Measurements from ENCODE around the gene NCOA7.
"Not testable (repeated sequence)": the region's sequence is repeated elsewhere in the genome, so short reads cannot be mapped to it uniquely, and the experiment has no call there.

The NCOA7 gene

GRCh38 chr6:125759959-125760457 is 30.8 kb upstream of the NCOA7 start:
- Histone ChIP-seq H3K9ac (ENCODE audit: low read length) (no peak overlapping the region), H3K36me3 (ENCODE audit: control insufficient read depth, insufficient read depth, low read length, severe bottlenecking) (no peaks in the 10 kb centered on the region), H3K27me3 (replicated peaks; ENCODE audit: control insufficient read depth, insufficient read depth, low read length) (peaks cover 3% of the 10 kb centered on the region), H3K4me3 (ENCODE audit: low read length) (no peak overlapping the region), H3K4me1 (ENCODE audit: control insufficient read depth, insufficient read depth, low read length) (no peaks in the 10 kb centered on the region), H3K9me3 (ENCODE audit: control insufficient read depth, low read length) (no peaks in the 10 kb centered on the region)
- DNase-seq (ENCODE audit: low read depth), result no peak

- H3K4me3 ChIP-seq (ENCODE audit: low read length), result no peak overlapping the region
- no peaks in the 10 kb centered on the region for H3K36me3 ChIP-seq (ENCODE audit: control insufficient read depth, insufficient read depth, low read length, severe bottlenecking)
- no peak overlapping the region for H3K9ac ChIP-seq (ENCODE audit: low read length)
- H3K27me3 ChIP-seq (replicated peaks; ENCODE audit: control insufficient read depth, insufficient read depth, low read length), result no peaks in the 10 kb centered on the region
- no peaks in the 10 kb centered on the region for H3K4me1 ChIP-seq (ENCODE audit: control insufficient read depth, insufficient read depth, low read length)
- no peaks in the 10 kb centered on the region for H3K9me3 ChIP-seq (ENCODE audit: control insufficient read depth, low read length)
- DNase-seq (ENCODE audit: low read depth), result no peak
Observed at GRCh38 chr6:125764121-125764671, 26.6 kb upstream of the NCOA7 start.

- no peak for DNase-seq (ENCODE audit: low read depth)
- Histone ChIP-seq H3K9me3 (ENCODE audit: control insufficient read depth, low read length) (no peaks in the 10 kb centered on the region), H3K4me3 (ENCODE audit: low read length) (no peak overlapping the region), H3K27me3 (replicated peaks; ENCODE audit: control insufficient read depth, insufficient read depth, low read length) (no peaks in the 10 kb centered on the region), H3K4me1 (ENCODE audit: control insufficient read depth, insufficient read depth, low read length) (no peaks in the 10 kb centered on the region), H3K9ac (ENCODE audit: low read length) (no peak overlapping the region), H3K36me3 (ENCODE audit: control insufficient read depth, insufficient read depth, low read length, severe bottlenecking) (no peaks in the 10 kb centered on the region)
Observed at GRCh38 chr6:125765944-125766343, 24.8 kb upstream of the NCOA7 start.

GRCh38 chr6:125766641-125767040 is 24.1 kb upstream of the NCOA7 start:
- no peaks in the 10 kb centered on the region for H3K27me3 ChIP-seq (replicated peaks; ENCODE audit: control insufficient read depth, insufficient read depth, low read length)

GRCh38 chr6:125769147-125769783 is 21.5 kb upstream of the NCOA7 start:
- DNase-seq (ENCODE audit: low read depth), result no peak
- H3K4me1 ChIP-seq (ENCODE audit: control insufficient read depth, insufficient read depth, low read length), result no peaks in the 10 kb centered on the region
- no peak overlapping the region for H3K4me3 ChIP-seq (ENCODE audit: low read length)

More at GRCh38 chr6:125766641-125767040, 24.1 kb upstream of the NCOA7 start:
- no peaks in the 10 kb centered on the region for H3K4me1 ChIP-seq (ENCODE audit: control insufficient read depth, insufficient read depth, low read length)
- H3K4me3 ChIP-seq (ENCODE audit: low read length), result no peak overlapping the region
- DNase-seq (ENCODE audit: low read depth), result no peak
- no peaks in the 10 kb centered on the region for H3K36me3 ChIP-seq (ENCODE audit: control insufficient read depth, insufficient read depth, low read length, severe bottlenecking)
- no peak overlapping the region for H3K9ac ChIP-seq (ENCODE audit: low read length)
- no peaks in the 10 kb centered on the region for H3K9me3 ChIP-seq (ENCODE audit: control insufficient read depth, low read length)

GRCh38 chr6:125773387-125774341 is 17.1 kb upstream of the NCOA7 start:
- Histone ChIP-seq H3K4me1 (ENCODE audit: control insufficient read depth, insufficient read depth, low read length) (no peaks in the 10 kb centered on the region), H3K27me3 (replicated peaks; ENCODE audit: control insufficient read depth, insufficient read depth, low read length) (no peaks in the 10 kb centered on the region), H3K4me3 (ENCODE audit: low read length) (no peak overlapping the region), H3K36me3 (ENCODE audit: control insufficient read depth, insufficient read depth, low read length, severe bottlenecking) (no peaks in the 10 kb centered on the region), H3K9ac (ENCODE audit: low read length) (no peak overlapping the region), H3K9me3 (ENCODE audit: control insufficient read depth, low read length) (no peaks in the 10 kb centered on the region)
- DNase-seq (ENCODE audit: low read depth), result no peak

More at GRCh38 chr6:125769147-125769783, 21.5 kb upstream of the NCOA7 start:
- H3K9ac ChIP-seq (ENCODE audit: low read length), result no peak overlapping the region
- H3K36me3 ChIP-seq (ENCODE audit: control insufficient read depth, insufficient read depth, low read length, severe bottlenecking), result no peaks in the 10 kb centered on the region
- H3K9me3 ChIP-seq (ENCODE audit: control insufficient read depth, low read length), result no peaks in the 10 kb centered on the region
- H3K27me3 ChIP-seq (replicated peaks; ENCODE audit: control insufficient read depth, insufficient read depth, low read length), result no peaks in the 10 kb centered on the region

- H3K4me1 ChIP-seq (ENCODE audit: control insufficient read depth, insufficient read depth, low read length); DNase-seq (ENCODE audit: low read depth); H3K9me3 ChIP-seq (ENCODE audit: control insufficient read depth, low read length); H3K9ac ChIP-seq (ENCODE audit: low read length); H3K4me3 ChIP-seq (ENCODE audit: low read length); H3K36me3 ChIP-seq (ENCODE audit: control insufficient read depth, insufficient read depth, low read length, severe bottlenecking); H3K27me3 ChIP-seq (replicated peaks; ENCODE audit: control insufficient read depth, insufficient read depth, low read length): not testable (repeated sequence)
Observed at GRCh38 chr6:125776107-125776826, 14.5 kb upstream of the NCOA7 start.

- peak overlapping the region; percentile 86 for H3K9ac ChIP-seq (ENCODE audit: low read length)
- no peaks in the 10 kb centered on the region for H3K9me3 ChIP-seq (ENCODE audit: control insufficient read depth, low read length)
- DNase-seq (ENCODE audit: low read depth), result peak; percentile 97
- H3K27me3 ChIP-seq (replicated peaks; ENCODE audit: control insufficient read depth, insufficient read depth, low read length), result no peaks in the 10 kb centered on the region
- no peaks in the 10 kb centered on the region for H3K36me3 ChIP-seq (ENCODE audit: control insufficient read depth, insufficient read depth, low read length, severe bottlenecking)
- peak overlapping the region; percentile 86 for H3K4me3 ChIP-seq (ENCODE audit: low read length)
- peaks cover 21% of the 10 kb centered on the region for H3K4me1 ChIP-seq (ENCODE audit: control insufficient read depth, insufficient read depth, low read length)
Observed at GRCh38 chr6:125779924-125780539, 10.7 kb upstream of the NCOA7 start.

- Histone ChIP-seq H3K9me3 (ENCODE audit: control insufficient read depth, low read length) (no peaks in the 10 kb centered on the region), H3K27me3 (replicated peaks; ENCODE audit: control insufficient read depth, insufficient read depth, low read length) (no peaks in the 10 kb centered on the region), H3K9ac (ENCODE audit: low read length) (peak overlapping the region; percentile 86), H3K4me1 (ENCODE audit: control insufficient read depth, insufficient read depth, low read length) (peaks cover 21% of the 10 kb centered on the region), H3K36me3 (ENCODE audit: control insufficient read depth, insufficient read depth, low read length, severe bottlenecking) (no peaks in the 10 kb centered on the region), H3K4me3 (ENCODE audit: low read length) (peak overlapping the region; percentile 86)
- DNase-seq (ENCODE audit: low read depth), result peak; percentile 85
Observed at GRCh38 chr6:125780540-125781313, 10.0 kb upstream of the NCOA7 start.

- Histone ChIP-seq H3K36me3 (ENCODE audit: control insufficient read depth, insufficient read depth, low read length, severe bottlenecking) (no peaks in the 10 kb centered on the region), H3K9ac (ENCODE audit: low read length) (peak overlapping the region; percentile 86), H3K4me1 (ENCODE audit: control insufficient read depth, insufficient read depth, low read length) (peaks cover 21% of the 10 kb centered on the region), H3K4me3 (ENCODE audit: low read length) (peak overlapping the region; percentile 86), H3K9me3 (ENCODE audit: control insufficient read depth, low read length) (no peaks in the 10 kb centered on the region), H3K27me3 (replicated peaks; ENCODE audit: control insufficient read depth, insufficient read depth, low read length) (no peaks in the 10 kb centered on the region)
- peak; percentile 60 for DNase-seq (ENCODE audit: low read depth)
Observed at GRCh38 chr6:125781314-125781868, 9.4 kb upstream of the NCOA7 start.

Data from adipocyte (in vitro differentiated cells).